GM19351 (cell line): ENCODE data around the gene TMC6.

Experiments
- ATAC-seq: cut with Tn5 transposase; IDR thresholded peaks from one replicate; pipeline ENCODE4 v1.9.1; 2021; ENCODE audit warnings: mild to moderate bottlenecking, moderate library complexity; ENCODE audit not compliant: unreplicated experiment

The TMC6 gene

GRCh38 chr17:78111016-78111726, 17.4 kb downstream of the TMC6 start:
- no peak for ATAC-seq

- ATAC-seq = no peak
Observed at GRCh38 chr17:78110363-78111015, 18.1 kb downstream of the TMC6 start.

- ATAC-seq = no peak
Observed at GRCh38 chr17:78109489-78109761, 19.1 kb downstream of the TMC6 start.

GRCh38 chr17:78108726-78109488, 19.6 kb downstream of the TMC6 start:
- no peak for ATAC-seq

GRCh38 chr17:78107976-78108725, 20.4 kb downstream of the TMC6 start:
- no peak for ATAC-seq

- ATAC-seq = no peak
Observed at GRCh38 chr17:78107457-78107856, 21.1 kb downstream of the TMC6 start.

GRCh38 chr17:78106211-78106610, 22.3 kb downstream of the TMC6 start:
- ATAC-seq = no peak

GRCh38 chr17:78105551-78105950, 23.0 kb downstream of the TMC6 start:
- ATAC-seq = no peak

- no peak for ATAC-seq
Observed at GRCh38 chr17:78105101-78105500, 23.5 kb downstream of the TMC6 start.

GRCh38 chr17:78104540-78104941, 24.0 kb downstream of the TMC6 start:
- no peak for ATAC-seq

- ATAC-seq = no peak
Observed at GRCh38 chr17:78103311-78103710, 25.2 kb downstream of the TMC6 start.

GRCh38 chr17:78101542-78101941, 27.0 kb downstream of the TMC6 start:
- no peak for ATAC-seq

- no peak for ATAC-seq
Observed at GRCh38 chr17:78101112-78101511, 27.4 kb downstream of the TMC6 start.

GRCh38 chr17:78096093-78096492, 32.5 kb downstream of the TMC6 start:
- no peak for ATAC-seq

- no peak for ATAC-seq
Observed at GRCh38 chr17:78095035-78095434, 33.5 kb downstream of the TMC6 start.

GRCh38 chr17:78092794-78093324, 35.7 kb downstream of the TMC6 start:
- ATAC-seq = no peak

GRCh38 chr17:78089576-78090281, 38.8 kb downstream of the TMC6 start:
- ATAC-seq = no peak

- ATAC-seq = no peak
Observed at GRCh38 chr17:78088529-78088928, 40.0 kb downstream of the TMC6 start.

GRCh38 chr17:78086740-78087139, 41.8 kb downstream of the TMC6 start:
- ATAC-seq = no peak

GRCh38 chr17:78082988-78083387, 45.6 kb downstream of the TMC6 start:
- ATAC-seq = no peak
